ENCODE results near the gene TICAM1. TPM values are rescaled to one million over a fixed set of nuclear protein-coding genes. Genes with fewer than 3 reads are reported as not detected.
"Not testable (repeated sequence)": the region's sequence is repeated elsewhere in the genome, so short reads cannot be mapped to it uniquely, and the experiment has no call there.

The TICAM1 gene
- total RNA-seq, 2 donors from 2014 or later, result 2.9 to 4.6 TPM

GRCh38 chr19:4866595-4867424 is 35.3 kb upstream of the TICAM1 start:
- 15 to 32% methylated on average over 7 to 22 of the region's 22 CpGs for WGBS, 2 experiments (ENCODE audit: insufficient coverage in 1 of 2, insufficient read length in 1 of 2)

GRCh38 chr19:4861147-4861546 is 29.6 kb upstream of the TICAM1 start:
- no peak for TF ChIP-seq CTCF (conservative IDR thresholded peaks at IDR 0.05)
- no peak overlapping the region for H3K4me3 ChIP-seq (ENCODE audit: low read length)
- no peak overlapping the region for H3K27ac Mint-ChIP-seq
- H3K9me3 ChIP-seq (ENCODE audit: control insufficient read depth, low read length), result no peaks in the 10 kb centered on the region
- no peaks in the 10 kb centered on the region for H3K9me3 Mint-ChIP-seq
- WGBS, 2 experiments (ENCODE audit: insufficient coverage in 1 of 2, insufficient read length in 1 of 2), result 90 to 92% methylated on average over 2 to 10 of the region's 10 CpGs
- no peak overlapping the region for H3K4me3 Mint-ChIP-seq
- no peaks in the 10 kb centered on the region for H3K27me3 ChIP-seq (ENCODE audit: control insufficient read depth, insufficient read depth, low read length, poor library complexity, severe bottlenecking)
- no peak overlapping the region for H3K9ac ChIP-seq (ENCODE audit: extremely low read depth, low read length, poor library complexity, severe bottlenecking)
- H3K36me3 Mint-ChIP-seq (ENCODE audit: low read depth), result peaks cover 42% of the 10 kb centered on the region
- peaks cover 48% of the 10 kb centered on the region for H3K36me3 ChIP-seq (ENCODE audit: control insufficient read depth, insufficient read depth, low read length)
- H3K4me1 Mint-ChIP-seq, result no peaks in the 10 kb centered on the region
- no peaks in the 10 kb centered on the region for H3K4me1 ChIP-seq (ENCODE audit: control insufficient read depth, insufficient read depth, low read length)
- no peak overlapping the region for H3K27ac ChIP-seq (ENCODE audit: low read depth, low read length)
- no peaks in the 10 kb centered on the region for H3K27me3 Mint-ChIP-seq (ENCODE audit: insufficient read depth)
- DNase-seq, result no peak

More at GRCh38 chr19:4866595-4867424, 35.3 kb upstream of the TICAM1 start:
- H3K27ac ChIP-seq (ENCODE audit: low read depth, low read length), result no peak overlapping the region
- peak overlapping the region; percentile 86 for H3K9ac ChIP-seq (ENCODE audit: extremely low read depth, low read length, poor library complexity, severe bottlenecking)
- H3K4me3 ChIP-seq (ENCODE audit: low read length), result peak overlapping the region; percentile 94
- Mint-ChIP-seq H3K36me3 (ENCODE audit: low read depth) (peaks cover 16% of the 10 kb centered on the region), H3K27me3 (ENCODE audit: insufficient read depth) (no peaks in the 10 kb centered on the region), H3K4me3 (peak overlapping the region; percentile 78), H3K9me3 (no peaks in the 10 kb centered on the region), H3K27ac (peak overlapping the region; percentile 79), H3K4me1 (peaks cover 5% of the 10 kb centered on the region)
- DNase-seq, result peak; percentile 87
- H3K36me3 ChIP-seq (ENCODE audit: control insufficient read depth, insufficient read depth, low read length), result peaks cover 13% of the 10 kb centered on the region
- no peaks in the 10 kb centered on the region for H3K9me3 ChIP-seq (ENCODE audit: control insufficient read depth, low read length)
- H3K4me1 ChIP-seq (ENCODE audit: control insufficient read depth, insufficient read depth, low read length), result no peaks in the 10 kb centered on the region
- TF ChIP-seq CTCF (conservative IDR thresholded peaks at IDR 0.05), result peak; percentile 11
- H3K27me3 ChIP-seq (ENCODE audit: control insufficient read depth, insufficient read depth, low read length, poor library complexity, severe bottlenecking), result no peaks in the 10 kb centered on the region

- Mint-ChIP-seq H3K36me3 (ENCODE audit: low read depth) (peaks cover 54% of the 10 kb centered on the region), H3K4me3 (no peak overlapping the region), H3K27me3 (ENCODE audit: insufficient read depth) (no peaks in the 10 kb centered on the region), H3K27ac (no peak overlapping the region), H3K4me1 (peaks cover 4% of the 10 kb centered on the region), H3K9me3 (no peaks in the 10 kb centered on the region)
- DNase-seq, result no peak
- Histone ChIP-seq H3K27ac (ENCODE audit: low read depth, low read length) (no peak overlapping the region), H3K9ac (ENCODE audit: extremely low read depth, low read length, poor library complexity, severe bottlenecking) (no peak overlapping the region), H3K4me1 (ENCODE audit: control insufficient read depth, insufficient read depth, low read length) (no peaks in the 10 kb centered on the region), H3K36me3 (ENCODE audit: control insufficient read depth, insufficient read depth, low read length) (peaks cover 59% of the 10 kb centered on the region), H3K4me3 (ENCODE audit: low read length) (no peak overlapping the region), H3K9me3 (ENCODE audit: control insufficient read depth, low read length) (no peaks in the 10 kb centered on the region), H3K27me3 (ENCODE audit: control insufficient read depth, insufficient read depth, low read length, poor library complexity, severe bottlenecking) (no peaks in the 10 kb centered on the region)
- WGBS, 2 experiments (ENCODE audit: insufficient coverage in 1 of 2, insufficient read length in 1 of 2), result 93 to 96% methylated on average over 7 to 11 of the region's 11 CpGs
- TF ChIP-seq CTCF (conservative IDR thresholded peaks at IDR 0.05), result no peak
Measured at GRCh38 chr19:4859697-4860096, 28.2 kb upstream of the TICAM1 start.

- WGBS, 2 experiments (ENCODE audit: insufficient coverage in 1 of 2, insufficient read length in 1 of 2), result 95% methylated on average over 11 to 12 of the region's 12 CpGs
- not testable (repeated sequence) for H3K4me3 ChIP-seq (ENCODE audit: low read length); H3K4me1 Mint-ChIP-seq
Measured at GRCh38 chr19:4856468-4856867, 25.0 kb upstream of the TICAM1 start.

GRCh38 chr19:4853506-4853905 is 22.0 kb upstream of the TICAM1 start:
- peaks cover 48% of the 10 kb centered on the region for H3K36me3 Mint-ChIP-seq (ENCODE audit: low read depth)
- H3K27me3 ChIP-seq (ENCODE audit: control insufficient read depth, insufficient read depth, low read length, poor library complexity, severe bottlenecking); DNase-seq; H3K4me1 ChIP-seq (ENCODE audit: control insufficient read depth, insufficient read depth, low read length); H3K9me3 Mint-ChIP-seq; H3K27ac Mint-ChIP-seq; H3K27me3 Mint-ChIP-seq (ENCODE audit: insufficient read depth); H3K4me3 Mint-ChIP-seq; H3K4me3 ChIP-seq (ENCODE audit: low read length); H3K9ac ChIP-seq (ENCODE audit: extremely low read depth, low read length, poor library complexity, severe bottlenecking); H3K4me1 Mint-ChIP-seq; H3K9me3 ChIP-seq (ENCODE audit: control insufficient read depth, low read length); H3K27ac ChIP-seq (ENCODE audit: low read depth, low read length): not testable (repeated sequence)
- 85 to 88% methylated on average over 8 of the region's 8 CpGs for WGBS, 2 experiments (ENCODE audit: insufficient coverage in 1 of 2, insufficient read length in 1 of 2)
- peaks cover 55% of the 10 kb centered on the region for H3K36me3 ChIP-seq (ENCODE audit: control insufficient read depth, insufficient read depth, low read length)

More at GRCh38 chr19:4856468-4856867, 25.0 kb upstream of the TICAM1 start:
- H3K27ac Mint-ChIP-seq; H3K4me1 ChIP-seq (ENCODE audit: control insufficient read depth, insufficient read depth, low read length); H3K27me3 Mint-ChIP-seq (ENCODE audit: insufficient read depth); H3K4me3 Mint-ChIP-seq; H3K9ac ChIP-seq (ENCODE audit: extremely low read depth, low read length, poor library complexity, severe bottlenecking); H3K9me3 Mint-ChIP-seq; H3K9me3 ChIP-seq (ENCODE audit: control insufficient read depth, low read length); H3K27ac ChIP-seq (ENCODE audit: low read depth, low read length); DNase-seq; H3K27me3 ChIP-seq (ENCODE audit: control insufficient read depth, insufficient read depth, low read length, poor library complexity, severe bottlenecking): not testable (repeated sequence)
- peaks cover 62% of the 10 kb centered on the region for H3K36me3 ChIP-seq (ENCODE audit: control insufficient read depth, insufficient read depth, low read length)
- H3K36me3 Mint-ChIP-seq (ENCODE audit: low read depth), result peaks cover 58% of the 10 kb centered on the region
